GM21360 (cell line): ENCODE data around the gene FKBP10.
A peak's percentile ranks its signal among the peaks of the same experiment; 100 is the strongest.
"Not testable (repeated sequence)": the region's sequence is repeated elsewhere in the genome, so short reads cannot be mapped to it uniquely, and the experiment has no call there.

Experiments
- ATAC-seq: cut with Tn5 transposase; IDR thresholded peaks from one replicate; pipeline ENCODE4 v1.9.1; 2021; ENCODE audit warnings: mild to moderate bottlenecking, moderate library complexity; ENCODE audit not compliant: unreplicated experiment

Gene FKBP10

DNA sequence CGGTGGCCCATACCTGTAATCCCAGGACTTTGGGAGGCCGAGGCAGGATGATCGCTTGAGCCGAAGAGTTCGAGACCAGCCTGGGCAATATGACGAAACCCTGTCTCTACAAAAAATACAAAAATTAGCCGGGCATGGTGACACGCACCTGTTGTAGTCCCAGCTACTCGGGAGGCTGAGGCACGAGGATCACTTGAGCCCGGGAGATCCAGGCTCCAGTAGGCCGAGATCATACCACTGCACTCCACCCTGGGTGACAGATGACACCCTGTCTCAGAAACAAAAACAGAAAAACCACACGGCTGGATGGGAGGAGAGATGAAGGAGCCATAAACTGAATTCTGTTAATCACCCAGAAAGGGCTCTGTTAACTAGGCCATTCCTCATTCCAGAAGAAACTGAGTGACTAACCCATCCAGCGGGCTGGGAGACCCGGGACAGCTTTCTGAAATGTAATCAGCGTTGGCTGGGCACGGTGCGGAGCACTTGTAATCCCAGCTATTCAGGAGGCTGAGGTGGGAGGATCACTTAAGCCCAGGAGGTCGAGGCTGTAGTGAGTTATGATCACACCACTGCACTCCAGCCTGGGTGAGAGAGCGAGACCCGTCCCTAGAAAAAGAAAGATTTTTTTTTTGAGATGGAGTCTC, 23.9 kb downstream of the FKBP10 start:
- no peak for ATAC-seq

DNA sequence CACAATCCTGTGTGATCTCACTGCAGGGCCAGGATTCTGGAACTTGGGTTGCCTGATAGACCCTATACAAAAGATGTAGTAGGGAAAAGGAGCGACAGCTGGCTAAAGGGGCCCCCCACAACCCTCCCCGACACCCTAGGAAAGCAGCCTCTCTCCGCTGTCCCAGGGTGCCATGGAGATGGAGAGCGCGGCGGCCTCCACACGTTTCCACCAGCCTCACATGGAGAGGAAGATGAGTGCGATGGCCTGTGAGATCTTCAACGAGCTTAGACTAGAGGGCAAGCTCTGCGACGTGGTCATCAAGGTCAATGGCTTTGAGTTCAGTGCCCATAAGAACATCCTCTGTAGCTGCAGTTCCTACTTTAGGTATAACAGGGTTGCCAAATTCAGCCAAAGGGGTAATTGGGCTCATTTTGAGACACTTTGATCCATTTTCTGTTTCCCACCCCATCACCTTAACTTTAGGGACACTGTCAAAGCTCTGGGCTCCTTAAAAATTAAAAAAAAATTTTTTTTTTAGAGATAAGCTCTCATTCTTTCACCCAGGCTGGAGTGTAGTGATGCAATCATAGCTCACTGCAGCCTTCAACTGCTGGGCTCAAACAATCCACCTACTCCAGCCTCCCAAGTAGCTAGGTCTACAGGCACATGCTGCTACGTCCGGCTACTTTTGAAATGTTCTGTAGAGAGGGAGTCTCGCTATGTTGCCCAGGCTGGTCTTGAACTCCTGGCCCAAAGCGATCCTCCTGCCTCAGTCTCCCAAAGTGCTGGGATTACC, 25.1 kb downstream of the FKBP10 start, which contains the start of gene KLHL10:
TSS of gene KLHL10 (plus strand) at position 65 of the 778 bp plus-strand sequence. CDS start at position 173, 108 bp downstream.
- ATAC-seq = no peak

DNA sequence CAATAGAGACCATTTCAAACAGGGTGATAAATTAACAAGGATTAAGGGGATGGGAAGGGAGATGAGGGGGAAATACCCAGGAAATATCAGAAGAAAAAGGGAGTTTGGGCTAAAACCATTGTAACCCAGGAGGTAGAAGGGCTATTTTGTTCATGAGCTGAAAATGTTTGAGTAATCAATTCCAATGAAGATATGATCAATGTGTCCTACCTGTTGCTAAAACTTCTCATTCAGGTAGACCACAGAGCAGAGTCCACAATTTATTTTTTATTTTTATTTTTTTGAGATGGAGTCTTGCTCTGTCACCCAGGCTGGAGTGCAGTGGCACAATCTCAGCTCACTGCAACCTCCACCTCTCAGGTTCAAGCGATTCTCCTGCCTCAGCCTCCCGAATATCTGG, 26.6 kb downstream of the FKBP10 start:
- ATAC-seq = not testable (repeated sequence)

DNA sequence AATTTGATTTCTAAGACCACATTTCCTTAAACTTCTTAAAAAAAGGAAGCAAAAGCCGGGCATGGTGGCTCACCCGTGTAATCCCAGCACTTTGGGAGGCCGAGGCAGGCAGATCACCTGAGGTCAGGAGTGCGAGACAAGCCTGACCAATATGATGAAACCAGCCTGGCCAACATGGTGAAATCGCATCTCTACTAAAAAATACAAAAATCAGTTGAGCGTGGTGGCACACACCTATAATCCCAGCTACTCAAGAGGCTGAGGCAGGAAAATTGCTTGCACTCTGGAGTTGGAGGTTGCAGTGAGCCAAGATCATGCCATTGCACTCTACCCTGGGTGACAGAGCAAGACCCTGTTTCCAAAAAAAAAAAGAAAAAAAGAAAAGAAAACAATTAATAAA, 28.0 kb downstream of the FKBP10 start:
- ATAC-seq = not testable (repeated sequence)

DNA sequence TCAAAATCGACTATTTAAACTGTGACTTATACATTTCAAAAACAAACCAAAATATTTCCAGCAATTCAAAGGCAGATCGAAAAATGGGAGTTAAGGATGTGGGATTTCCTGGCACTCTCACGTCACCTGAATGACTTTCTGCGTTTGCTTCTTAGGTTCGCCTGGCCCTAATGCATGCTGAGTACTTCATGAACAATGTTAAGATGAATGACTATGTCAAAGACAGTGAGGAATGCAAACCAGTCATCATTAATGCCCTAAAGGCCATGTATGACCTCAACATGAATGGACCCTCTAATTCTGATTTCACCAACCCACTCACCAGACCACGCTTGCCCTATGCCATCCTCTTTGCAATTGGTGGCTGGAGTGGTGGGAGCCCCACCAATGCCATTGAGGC, 32.2 kb downstream of the FKBP10 start:
- ATAC-seq = no peak

DNA sequence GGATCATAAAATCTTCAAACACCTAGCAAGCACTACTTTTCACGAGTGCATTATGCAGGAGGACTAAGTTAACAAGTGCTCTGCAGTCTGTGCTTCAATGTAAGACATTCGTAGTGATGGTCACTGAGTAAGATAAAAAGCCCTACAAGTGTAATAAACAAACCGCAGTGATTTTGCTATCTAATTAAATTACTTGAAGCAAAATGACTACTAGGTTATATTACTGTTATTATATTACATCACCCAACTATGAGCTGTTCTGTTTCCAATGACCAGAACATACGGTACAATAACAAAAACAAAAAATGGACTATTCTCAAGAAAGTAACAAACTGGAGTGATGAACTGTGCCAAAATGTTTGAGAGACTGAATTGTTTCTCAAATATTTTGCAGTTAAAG, 36.0 kb downstream of the FKBP10 start:
- no peak for ATAC-seq

DNA sequence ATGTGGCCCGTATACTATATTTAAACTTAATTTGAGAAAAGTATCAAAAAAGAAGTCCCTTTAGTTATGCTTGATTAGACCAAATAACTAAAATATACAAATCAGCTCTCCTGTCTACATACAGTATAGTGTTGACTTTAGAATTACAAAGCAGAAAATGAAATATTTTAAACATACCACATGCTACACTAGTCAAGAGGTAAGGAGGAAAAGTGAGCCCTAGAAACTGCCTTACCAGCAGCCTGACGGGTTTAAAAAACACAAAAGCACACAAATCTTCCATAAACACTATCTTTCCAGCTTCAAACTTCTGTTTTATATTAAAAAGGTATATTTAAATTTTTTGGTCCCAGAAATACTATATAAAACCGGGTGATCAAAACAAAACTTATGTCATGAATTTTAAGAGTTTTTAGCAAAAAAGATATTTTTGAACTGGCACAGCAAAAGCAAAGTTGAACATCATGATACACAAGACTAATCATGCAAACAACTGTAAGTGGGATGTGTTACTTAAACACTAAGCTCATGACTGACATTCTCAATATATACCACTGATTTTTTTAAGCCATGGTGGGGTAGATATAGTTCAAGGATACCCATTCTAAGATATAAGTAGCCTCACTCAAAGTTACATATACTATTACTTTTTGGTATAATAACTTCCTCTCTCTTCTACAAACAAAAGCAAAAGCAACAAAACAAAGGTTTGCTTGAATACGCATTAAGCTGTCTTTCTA, 36.6 kb downstream of the FKBP10 start:
- no peak for ATAC-seq

DNA sequence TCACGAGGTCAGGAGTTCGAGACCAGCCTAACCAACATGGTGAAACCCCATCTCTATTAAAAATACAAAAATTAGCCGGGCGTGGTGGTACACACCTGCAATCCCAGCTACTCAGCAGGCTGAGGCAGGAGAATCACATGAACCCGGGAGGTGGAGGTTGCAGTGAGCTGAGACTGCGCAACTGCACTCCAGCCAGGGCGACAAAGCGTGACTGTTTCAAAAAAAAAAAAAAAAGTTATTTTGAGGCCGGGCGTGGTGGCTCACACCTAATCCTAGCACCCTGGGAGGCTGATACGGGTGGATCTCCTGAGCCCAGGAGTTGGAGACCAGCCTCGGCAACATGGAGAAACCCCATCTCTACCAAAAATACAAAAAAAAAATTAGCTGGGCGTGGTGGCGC, 38.6 kb downstream of the FKBP10 start:
- not testable (repeated sequence) for ATAC-seq

DNA sequence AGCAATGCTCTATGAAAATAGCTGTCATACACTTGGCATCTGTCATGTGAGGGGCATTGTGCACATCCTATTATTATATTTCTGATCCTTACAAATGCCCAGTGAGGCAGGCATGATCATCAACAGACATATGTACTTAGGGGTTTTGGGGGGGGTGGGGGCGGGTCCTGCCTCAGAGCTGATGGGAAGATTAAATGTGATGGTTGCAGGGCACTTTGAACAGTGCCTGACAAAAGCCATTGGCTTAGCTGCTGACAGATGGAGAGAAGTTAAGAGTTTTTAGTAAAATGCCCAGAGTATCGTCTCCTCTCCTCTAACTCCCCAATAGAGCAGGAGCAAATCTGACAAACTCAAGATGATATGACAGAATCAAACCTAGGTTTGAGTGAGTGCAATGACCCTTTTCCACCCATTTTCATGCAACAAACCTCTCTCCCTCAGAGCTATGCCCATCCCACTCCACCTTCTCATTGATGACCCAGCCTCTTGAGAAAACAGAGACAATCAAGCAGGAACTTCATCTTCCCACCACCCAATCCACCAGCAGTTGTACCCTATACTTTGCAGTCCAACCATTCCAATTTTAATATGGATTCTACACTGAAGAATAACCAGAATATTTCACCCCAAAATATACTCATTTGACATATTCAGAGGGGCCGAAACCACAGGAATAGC, 47.6 kb downstream of the FKBP10 start:
- no peak for ATAC-seq

DNA sequence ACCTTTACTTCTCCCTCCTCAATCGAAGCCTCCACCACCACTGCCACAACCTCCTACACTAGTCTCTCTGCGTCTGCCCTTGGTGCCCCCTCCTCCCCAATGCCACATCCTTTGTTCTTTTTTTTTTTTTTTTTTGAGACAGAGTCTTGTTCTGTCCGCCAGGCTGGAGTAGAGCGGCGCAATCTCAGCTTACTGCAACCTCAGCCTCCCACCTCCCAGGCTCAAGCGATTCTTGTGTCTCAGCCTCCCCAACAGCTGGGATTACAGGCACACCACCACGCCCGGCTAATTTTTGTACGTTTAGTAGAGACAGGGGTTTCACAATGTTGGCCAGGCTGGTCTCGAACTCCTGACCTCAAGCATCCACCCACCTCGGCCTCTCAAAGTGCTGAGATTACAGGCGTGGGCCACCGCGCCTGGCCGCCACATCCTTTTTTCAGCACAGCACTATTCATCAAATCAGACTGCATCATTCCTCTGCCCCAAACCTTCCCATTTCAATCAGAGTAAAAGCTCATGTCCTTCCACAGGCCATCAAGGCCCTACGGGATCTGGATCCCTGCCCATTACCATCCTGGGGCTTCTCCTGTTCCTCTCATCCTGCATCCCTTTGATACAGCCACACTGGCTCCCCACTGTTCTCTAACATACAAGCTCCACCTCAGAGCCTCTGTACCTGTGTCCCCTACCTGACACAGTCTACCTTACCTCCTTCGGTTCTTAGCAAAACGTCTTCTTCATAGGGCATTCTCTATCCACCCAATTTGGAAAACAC, 50.5 kb downstream of the FKBP10 start:
- no peak for ATAC-seq

DNA sequence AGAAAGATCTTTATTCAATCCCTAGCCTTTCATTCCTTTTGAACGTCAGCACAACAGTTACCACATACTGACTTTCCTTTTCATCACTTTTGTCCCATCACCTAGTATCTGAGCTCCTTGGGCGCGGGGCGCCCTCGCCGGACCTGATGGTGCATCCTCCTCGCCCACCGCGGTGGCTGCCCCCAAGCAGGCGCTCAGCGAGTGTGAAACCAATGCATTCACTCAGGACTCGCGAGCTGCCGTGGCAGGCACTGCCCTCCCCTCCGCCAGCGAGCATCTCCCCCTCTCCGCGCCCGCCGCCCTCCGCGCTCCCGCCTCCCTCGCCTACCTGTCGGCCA, 51.7 kb downstream of the FKBP10 start:
- ATAC-seq = peak; percentile 23

DNA sequence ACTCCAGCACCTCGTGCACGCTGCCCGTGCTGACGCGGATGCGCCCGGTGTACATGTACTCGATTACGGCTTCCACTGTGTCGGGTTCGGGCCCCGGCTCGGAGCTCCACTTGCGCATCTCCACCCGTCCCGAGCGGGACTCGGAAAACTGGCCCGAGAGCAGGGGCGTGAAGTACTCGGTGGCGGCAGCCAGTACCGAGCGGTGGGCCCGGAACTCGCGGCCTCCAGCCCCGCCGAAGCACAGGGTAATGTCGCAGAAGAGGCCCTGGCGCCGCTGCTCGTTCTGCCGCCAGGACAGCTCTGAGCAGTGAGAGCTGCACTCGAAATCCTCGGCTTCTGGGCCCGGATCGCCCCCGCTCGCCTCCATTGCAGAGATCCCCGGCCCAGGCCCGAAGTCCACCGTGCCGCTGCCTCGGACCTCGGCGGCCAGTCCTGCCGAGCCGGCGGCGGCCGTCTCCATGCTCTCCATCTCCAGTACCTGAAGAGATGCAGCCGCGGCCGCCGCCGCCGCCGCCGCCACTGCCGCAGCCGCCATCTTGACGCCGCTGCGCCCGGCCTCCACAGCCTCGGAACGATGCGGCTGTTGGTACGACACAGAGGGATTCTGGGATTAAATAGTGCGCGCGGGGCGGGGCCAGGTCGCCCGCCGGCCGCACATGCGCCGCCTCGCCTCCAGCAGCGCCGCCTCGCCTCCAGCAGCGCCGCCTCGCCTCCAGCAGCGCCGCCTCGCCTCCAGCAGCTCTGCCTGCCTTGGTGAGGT, 52.2 kb downstream of the FKBP10 start, which contains the start of gene KLHL11:
TSS of gene KLHL11 (minus strand) at position 588 of the 760 bp plus-strand sequence. CDS start at position 535, 53 bp downstream.
- peak; percentile 76 for ATAC-seq

DNA sequence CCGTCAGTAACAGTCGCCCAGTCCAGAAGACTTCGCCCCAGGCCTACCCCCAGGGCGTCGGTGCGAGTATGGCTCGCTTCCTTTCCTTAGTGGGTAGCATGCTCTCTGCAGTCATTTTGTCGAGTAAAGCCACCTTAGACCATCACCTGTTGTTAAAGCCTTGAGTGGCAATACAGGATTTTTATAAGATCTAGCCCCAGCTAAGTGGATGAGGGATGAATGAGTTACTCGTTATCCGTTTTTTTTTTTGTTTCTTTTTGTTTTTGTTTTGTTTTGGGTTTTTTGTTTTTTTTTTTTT, 52.7 kb downstream of the FKBP10 start:
- no peak for ATAC-seq

DNA sequence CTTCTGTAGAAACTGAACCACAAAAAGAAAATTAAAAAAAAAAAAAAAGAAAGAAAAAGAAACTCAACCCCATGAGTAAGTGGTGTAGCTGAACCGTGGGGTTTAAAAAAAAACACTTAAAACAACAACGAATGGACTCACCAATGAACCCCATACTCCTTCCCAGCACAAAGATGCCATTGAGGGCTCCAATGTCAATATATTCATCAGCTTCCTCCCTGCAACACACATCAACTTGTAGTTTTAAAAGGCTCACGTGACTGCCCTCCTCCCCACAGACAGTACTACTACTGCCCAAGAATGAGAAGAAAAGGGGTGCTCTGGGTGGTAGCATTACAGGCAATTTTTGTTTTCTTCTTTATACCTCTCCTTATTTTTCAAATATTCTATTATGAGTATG, 55.8 kb downstream of the FKBP10 start:
- no peak for ATAC-seq

DNA sequence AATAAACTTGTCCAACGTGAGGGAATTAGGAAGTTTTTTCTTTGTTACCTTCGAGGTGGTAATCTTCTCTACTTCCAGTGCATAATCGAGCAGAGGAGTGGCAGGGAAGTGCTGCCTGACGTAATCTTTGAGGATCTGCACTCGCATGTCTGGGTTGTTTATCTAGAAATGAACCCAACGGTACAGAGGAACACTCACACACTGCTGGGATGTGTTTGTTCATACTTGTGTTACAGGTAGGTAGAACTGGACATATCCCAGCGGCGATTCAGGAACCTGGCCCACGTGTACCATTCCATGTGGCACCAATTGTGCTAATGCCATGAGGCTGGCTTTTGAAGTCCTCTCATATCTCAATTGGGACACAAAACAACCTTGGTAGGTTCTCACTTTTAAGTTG, 56.6 kb downstream of the FKBP10 start:
- no peak for ATAC-seq

DNA sequence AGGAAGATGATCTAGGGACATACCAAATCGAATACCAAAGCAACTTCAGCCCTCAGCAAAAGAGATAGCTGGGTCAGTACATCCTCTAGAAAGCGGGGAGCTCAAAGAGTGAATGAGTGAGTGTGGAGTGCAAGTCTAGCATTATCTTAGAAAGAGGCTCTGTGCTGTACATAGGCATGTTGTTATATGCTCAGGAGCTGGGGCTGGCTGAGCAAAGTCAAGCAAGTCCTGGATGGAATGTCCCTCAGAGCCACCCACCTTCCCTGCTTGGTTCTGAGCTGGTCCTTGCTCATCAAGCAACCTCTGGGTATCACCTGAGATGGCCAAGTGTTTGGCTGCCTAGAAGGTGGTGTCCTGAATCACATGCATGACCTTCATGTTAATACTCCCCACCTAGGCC, 57.3 kb downstream of the FKBP10 start:
- no peak for ATAC-seq

DNA sequence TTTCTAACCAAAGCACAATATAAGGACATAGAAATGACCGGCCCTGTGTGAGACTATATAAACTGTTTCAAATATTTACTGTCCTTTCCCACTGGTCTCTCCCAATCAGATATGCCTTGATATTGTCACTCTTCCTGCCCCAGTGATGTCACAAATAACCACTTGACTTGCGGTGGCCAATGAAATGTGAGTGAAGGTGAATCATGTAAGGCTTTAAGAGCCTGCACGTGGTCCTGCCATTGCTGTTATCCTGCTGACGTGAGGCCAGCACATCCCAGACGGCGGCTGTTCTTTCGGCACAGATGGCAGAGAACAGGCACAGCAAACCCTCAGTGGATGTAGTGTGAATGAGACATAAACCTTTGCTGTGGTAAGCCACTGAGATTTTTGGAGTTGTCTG, 57.8 kb downstream of the FKBP10 start:
- no peak for ATAC-seq

DNA sequence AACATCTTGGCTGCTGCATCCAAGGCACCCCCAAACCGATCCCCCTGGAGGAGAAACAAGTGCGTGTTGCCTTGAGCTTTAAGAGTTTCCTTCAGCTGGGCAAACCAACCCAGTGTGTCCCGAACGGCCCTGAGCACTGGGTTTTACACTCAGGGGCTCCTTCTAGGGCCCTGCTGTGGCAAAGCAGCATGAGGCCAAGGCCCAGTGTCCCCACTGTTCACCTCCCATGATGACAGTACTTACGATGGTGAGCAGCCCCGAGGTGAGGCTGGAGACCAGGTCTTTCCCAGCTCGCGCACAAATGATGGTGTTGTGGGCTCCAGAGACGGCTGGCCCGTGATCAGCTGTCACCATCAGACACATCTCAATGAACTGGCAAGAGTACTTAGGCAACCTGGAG, 59.0 kb downstream of the FKBP10 start:
- ATAC-seq = no peak
